Measurements from ENCODE around the gene ULBP3.
"Not testable (repeated sequence)": the region's sequence is repeated elsewhere in the genome, so short reads cannot be mapped to it uniquely, and the experiment has no call there.

ULBP3 gene

GRCh38 chr6:150038202-150039062 lies 30.5 kb downstream of the ULBP3 start:
- DNase-seq, result no peak

GRCh38 chr6:150037526-150038201 lies 31.3 kb downstream of the ULBP3 start:
- no peak for DNase-seq

- no peak for DNase-seq
Measured at GRCh38 chr6:150036081-150036480, 32.8 kb downstream of the ULBP3 start.

- DNase-seq, result no peak
Measured at GRCh38 chr6:150033207-150033771, 35.6 kb downstream of the ULBP3 start.

GRCh38 chr6:150032598-150032997 lies 36.3 kb downstream of the ULBP3 start:
- DNase-seq, result no peak

GRCh38 chr6:150030611-150031010 lies 38.3 kb downstream of the ULBP3 start:
- DNase-seq, result no peak

GRCh38 chr6:150029749-150030148 lies 39.2 kb downstream of the ULBP3 start:
- DNase-seq, result no peak

GRCh38 chr6:150029276-150029675 lies 39.6 kb downstream of the ULBP3 start:
- no peak for DNase-seq

- no peak for DNase-seq
Measured at GRCh38 chr6:150028799-150029198, 40.1 kb downstream of the ULBP3 start.

GRCh38 chr6:150027806-150028565 lies 40.9 kb downstream of the ULBP3 start:
- no peak for DNase-seq

- DNase-seq, result no peak
Measured at GRCh38 chr6:150026976-150027805, 41.7 kb downstream of the ULBP3 start.

GRCh38 chr6:150025201-150025917 lies 43.6 kb downstream of the ULBP3 start, which contains the start of gene RAET1L:
Gene RAET1L (minus strand): TSS chr6:150025532. CDS start chr6:150025471, 61 bp downstream.
- no peak for DNase-seq

- no peak for DNase-seq
Measured at GRCh38 chr6:150024646-150025155, 44.2 kb downstream of the ULBP3 start.

GRCh38 chr6:150024021-150024420 lies 44.9 kb downstream of the ULBP3 start:
- not testable (repeated sequence) for DNase-seq

- DNase-seq, result not testable (repeated sequence)
Measured at GRCh38 chr6:150021870-150022269, 47.1 kb downstream of the ULBP3 start.

GRCh38 chr6:150018846-150019580 lies 49.9 kb downstream of the ULBP3 start:
- no peak for DNase-seq

GRCh38 chr6:150017186-150017521 lies 51.8 kb downstream of the ULBP3 start:
- not testable (repeated sequence) for DNase-seq

- DNase-seq, result peak; percentile 30 to 32
Measured at GRCh38 chr6:150016324-150017185, 52.4 kb downstream of the ULBP3 start.

GRCh38 chr6:150015281-150016001 lies 53.5 kb downstream of the ULBP3 start:
- not testable (repeated sequence) for DNase-seq

Data from NCI-H187 (cell line).